ENCODE results near the gene ANXA6.
A peak's percentile ranks its signal among the peaks of the same experiment; 100 is the strongest.
"Not testable (repeated sequence)": the region's sequence is repeated elsewhere in the genome, so short reads cannot be mapped to it uniquely, and the experiment has no call there.

Gene ANXA6

GRCh38 chr5:151157426-151158286 lies at the start of gene ANXA6:
Gene ANXA6, minus strand, starts transcription at chr5:151157779. Its CDS starts 9,878 bp downstream, at chr5:151147901.
- peak; percentile 23 for DNase-seq

DNA sequence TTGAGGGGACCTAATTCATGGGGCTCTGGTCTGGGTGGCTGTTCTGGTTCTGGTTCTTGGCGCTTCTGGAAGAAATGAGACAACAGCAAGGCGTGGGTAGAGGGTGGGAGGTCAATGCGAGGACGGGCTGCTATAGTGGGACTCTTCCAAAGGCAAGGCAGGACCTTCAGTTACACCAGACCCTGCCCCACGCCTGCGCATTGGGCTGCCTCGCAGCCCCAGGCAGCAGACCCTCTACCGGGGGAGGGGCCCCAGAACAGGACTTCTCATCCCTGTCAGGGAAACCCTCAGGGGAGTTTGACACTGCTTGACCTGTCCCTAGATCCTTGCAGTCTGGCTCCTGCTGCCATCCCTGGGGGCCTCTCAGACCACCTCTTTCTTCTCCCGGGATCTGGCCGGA lies 47.8 kb upstream of the ANXA6 start:
- no peak for DNase-seq

- DNase-seq: no peak
Observed at GRCh38 chr5:151204051-151204450, 46.5 kb upstream of the ANXA6 start.

- no peak for DNase-seq
Observed at GRCh38 chr5:151202381-151203139, 45.0 kb upstream of the ANXA6 start.

DNA sequence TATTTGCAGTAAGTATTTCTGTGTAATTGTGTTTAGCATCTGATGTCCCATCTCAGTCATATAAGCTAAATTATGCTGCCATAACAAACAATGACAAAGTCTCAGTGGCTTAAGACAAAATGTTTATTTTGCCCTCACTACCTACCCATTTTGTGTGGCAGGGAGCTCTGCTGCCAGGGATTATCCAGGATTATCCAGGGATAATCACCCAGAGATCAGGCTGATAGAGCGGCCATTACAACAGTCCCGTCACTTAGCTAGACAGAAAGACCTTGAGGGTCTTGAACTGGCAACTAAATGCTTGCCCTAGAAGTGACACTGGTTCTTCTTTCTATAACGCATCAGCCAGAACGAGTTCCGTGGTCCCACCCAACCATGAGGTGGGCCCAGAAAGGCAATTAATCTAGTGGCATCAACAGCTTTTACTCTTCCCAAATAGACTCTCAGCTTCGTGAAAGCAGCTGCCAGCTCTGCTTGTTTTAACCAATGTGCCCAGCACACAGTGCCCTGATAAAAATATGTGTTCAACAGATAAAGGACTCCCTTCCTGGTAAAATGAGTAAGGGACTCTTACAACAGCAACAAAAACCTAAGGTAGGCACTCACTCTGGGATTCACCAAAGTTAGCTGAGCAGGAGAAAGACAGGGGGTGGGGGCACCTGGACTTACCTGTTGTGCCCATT lies 43.5 kb upstream of the ANXA6 start:
- DNase-seq: no peak

DNA sequence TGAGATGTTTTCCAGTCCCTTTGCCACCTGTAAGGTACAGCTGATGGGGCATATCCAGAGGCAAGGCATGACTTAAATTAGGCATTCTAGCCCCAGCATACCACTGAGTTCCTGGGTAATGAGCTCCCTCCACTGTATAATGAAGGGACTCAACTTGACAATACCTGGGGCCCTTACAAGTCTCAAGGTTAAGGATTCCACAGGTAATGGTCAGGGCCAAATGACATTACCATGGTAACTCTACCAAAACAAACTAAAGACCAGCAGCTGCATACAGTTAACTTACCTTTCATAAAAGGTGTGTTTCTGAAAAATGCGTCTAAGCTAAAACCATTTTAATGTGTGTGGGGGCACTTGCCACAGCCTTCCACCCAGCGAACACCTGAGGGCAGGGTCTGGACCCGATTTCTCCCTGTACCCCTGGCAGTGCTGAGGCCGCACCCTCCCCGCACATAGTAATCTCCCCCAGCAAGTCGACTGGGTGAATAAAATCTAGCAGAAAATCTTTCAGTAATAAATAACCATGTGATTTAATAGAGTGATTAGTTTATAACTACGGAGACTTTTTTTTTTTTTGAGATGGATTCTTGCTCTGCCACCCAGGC lies 42.1 kb upstream of the ANXA6 start:
- no peak for DNase-seq

DNA sequence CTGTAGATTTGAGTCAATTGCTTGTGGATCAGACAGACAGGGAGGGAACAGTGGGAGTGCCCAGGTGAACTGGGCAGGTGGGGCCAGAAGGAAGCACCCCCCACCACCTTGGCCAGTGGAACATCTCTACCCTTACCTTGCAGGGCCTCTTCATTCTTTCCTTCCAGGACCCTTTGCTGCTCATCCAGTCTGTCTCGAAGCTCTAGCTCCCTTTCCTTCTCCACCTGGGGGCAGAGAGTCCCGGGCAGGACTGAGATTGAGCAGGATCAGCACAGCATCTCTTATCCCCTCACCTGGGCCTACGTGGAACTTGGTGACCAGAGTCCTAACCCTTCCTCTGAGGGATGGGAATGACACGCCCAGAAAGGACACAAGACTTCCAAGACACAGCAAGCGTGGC lies 41.3 kb upstream of the ANXA6 start:
- no peak for DNase-seq

DNA sequence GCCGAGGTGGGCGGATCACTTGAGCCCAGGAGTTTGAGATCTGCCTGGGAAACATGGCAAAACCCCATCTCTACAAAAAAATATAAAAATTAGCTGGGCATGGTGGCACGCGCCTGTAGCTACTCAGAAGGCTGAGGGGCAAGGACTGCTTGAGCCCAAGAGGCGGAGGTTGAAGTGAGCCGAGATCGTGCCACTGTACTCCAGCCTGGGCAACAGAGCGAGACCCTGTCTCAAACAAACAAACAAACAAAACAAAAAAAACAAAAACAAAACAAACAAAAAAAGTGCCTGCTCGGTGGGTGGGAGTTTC lies 39.7 kb upstream of the ANXA6 start:
- not testable (repeated sequence) for DNase-seq

DNA sequence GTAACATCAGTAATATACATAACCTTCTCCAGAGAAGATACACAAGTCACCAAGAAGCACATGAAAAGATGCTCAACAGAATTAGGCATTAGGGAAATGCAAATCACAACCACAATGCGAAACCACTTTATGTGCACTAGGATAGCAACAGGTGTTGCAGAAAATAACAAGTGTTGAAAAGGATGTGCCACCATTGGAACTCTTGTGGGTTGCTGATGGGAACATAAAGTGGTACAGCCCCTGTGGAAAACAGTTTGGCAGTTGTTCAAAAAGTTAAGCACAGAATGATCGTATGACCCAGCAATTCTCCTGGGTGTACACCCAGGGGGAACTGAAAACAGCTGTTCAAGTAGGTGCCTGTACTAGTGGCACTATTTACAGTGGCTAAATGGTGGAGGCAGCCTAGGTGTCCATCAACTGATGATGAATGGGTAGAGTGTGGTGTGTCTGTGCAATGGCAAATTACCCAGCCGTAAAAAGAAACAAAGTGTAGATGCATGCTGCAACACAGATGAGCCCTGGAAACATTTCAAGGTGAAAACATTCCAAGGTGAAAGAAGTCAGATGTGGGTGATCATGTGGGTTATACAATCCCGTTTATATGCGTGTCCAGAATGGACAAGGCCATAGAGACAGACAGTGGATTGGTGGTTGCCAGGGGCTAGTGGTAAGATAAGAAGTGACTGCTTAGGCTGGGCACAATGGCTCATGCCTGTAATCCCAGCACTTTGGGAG lies 39.1 kb upstream of the ANXA6 start:
- DNase-seq: no peak

- DNase-seq: no peak
Observed at GRCh38 chr5:151195622-151196021, 38.0 kb upstream of the ANXA6 start.

GRCh38 chr5:151192626-151193025 lies 35.0 kb upstream of the ANXA6 start:
- no peak for DNase-seq

DNA sequence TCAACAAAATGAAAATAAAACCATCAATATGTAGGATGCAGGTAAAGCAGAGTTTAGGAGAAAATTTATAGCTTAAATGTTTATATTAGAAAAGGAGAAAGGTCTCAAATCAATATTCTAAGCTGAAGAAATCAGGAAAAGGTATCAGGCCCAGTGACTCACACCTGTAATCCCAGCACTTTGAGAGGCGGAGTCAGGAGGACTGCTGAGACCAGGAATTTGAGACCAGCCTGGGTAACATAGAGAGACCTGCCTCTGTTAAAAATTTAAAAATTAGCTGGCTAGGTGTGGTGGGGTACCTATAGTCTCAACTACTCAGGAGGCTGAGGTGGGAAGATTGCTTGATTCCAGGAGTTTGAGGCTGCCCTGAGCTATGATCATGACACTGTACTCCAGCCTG lies 34.1 kb upstream of the ANXA6 start:
- no peak for DNase-seq

- DNase-seq: no peak
Observed at GRCh38 chr5:151189151-151189550, 31.6 kb upstream of the ANXA6 start.

GRCh38 chr5:151186538-151186937 lies 29.0 kb upstream of the ANXA6 start:
- no peak for DNase-seq

DNA sequence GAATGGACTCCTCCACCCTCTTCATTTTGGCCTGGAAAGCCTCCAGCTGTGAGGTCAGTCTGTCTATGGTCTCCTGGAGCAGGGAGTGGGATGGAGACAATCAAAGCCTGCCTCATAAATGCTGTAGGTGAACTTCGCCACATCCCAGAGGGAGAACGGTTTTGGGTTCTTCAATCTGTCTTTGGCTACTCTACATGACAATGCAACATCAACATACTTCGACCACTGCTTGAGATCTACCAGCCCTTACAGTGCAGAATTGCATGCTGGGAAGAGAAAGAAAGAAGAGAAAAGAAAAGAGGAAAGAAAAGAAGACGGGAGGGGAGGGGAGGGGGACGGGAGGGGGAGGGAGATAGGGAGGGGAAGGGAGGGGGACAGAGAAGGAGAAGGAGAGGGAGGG lies 28.5 kb upstream of the ANXA6 start:
- DNase-seq: no peak

- no peak for DNase-seq
Observed at GRCh38 chr5:151184316-151185042, 26.9 kb upstream of the ANXA6 start.

DNA sequence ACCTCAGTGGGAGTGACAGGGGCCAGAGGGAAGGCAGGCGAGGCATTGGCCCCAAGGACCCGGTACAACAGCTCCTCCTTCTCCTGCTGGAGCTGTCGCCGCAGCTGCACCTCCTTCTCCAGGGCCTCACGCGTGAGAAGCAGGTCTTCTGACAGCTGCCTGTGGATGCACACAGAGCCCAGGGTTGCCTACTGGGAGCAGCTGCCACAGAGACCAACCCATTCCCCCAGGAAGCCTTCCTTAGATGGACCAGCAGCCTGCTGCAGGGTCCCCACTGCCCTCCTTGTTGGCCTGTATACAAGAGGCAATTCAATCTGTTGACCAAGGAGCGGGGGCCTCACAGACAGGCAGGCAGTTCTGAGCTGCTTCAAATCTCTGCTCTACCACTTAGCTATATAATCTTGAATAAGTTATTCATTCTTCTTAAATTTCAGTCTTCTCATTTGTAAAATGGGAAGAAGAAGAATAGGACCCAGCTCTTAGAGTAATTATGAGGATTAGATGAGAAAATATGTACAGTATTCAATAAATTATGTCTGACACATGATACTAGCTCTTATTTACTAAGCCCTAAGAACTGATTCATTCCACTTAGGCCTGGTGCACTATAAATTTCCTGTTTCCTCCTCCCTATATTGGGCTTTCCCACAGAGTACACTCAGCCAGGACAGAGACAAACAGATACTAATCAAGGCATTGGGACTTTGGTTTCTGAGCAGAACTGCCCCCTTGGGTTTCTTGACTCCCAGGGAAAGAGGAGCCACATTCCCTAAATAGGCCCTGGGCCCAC lies 26.1 kb upstream of the ANXA6 start:
- DNase-seq: no peak

GRCh38 chr5:151182976-151183375 lies 25.4 kb upstream of the ANXA6 start:
- DNase-seq: no peak

- no peak for DNase-seq
Observed at GRCh38 chr5:151182524-151182900, 24.9 kb upstream of the ANXA6 start.

DNA sequence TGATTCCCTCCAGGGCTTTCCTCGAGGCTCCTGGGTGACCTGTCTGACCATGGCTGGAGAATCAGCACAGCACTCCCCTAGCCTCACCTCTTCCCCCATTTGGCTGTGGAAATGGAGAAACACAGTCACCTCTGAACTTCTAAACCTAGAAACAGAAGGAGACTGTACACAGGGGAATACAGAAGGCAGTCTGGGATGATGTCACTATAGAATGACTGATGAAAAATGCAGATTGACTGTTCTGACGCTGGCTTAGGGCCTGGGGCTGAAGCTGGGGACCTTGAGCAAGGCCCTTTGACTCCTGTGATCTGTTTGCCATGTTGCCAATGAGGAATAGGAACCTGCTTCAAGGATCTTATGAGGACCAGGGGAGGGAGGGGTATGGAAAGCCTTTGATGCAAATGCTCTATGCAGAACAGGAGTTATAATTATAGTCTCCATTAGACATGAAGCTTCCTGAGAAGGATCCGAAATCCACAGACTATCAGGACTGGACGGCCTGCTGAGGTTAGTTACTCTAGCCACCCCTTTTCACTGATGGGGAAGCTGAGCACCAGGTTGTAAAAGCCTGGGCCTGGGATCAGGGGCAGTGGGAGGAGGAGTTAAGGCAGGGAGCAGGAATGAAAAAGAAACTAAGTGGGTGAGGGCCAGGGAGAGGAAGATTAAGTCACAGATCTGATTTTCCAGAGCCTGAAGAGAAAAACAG lies 24.4 kb upstream of the ANXA6 start:
- no peak for DNase-seq

DNA sequence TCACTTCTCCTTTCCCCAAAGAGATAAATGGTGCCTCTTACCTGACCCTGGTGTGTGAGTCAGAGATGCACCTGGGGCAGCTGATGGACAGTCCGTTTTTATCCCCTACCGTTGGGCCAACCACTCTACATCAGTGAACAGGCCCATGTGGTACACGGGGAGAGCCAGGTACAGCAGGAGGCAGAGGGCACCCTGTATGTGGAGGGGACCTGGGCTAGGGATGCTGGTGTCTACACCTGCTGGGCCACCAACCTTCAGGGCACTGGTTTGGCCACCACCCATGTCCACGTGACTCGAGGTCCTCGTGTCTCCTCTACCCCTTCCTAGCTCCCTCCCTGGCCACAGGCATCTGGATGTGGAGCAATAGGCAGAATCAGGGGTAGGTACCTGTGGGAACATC lies 22.7 kb upstream of the ANXA6 start:
- no peak for DNase-seq
